IMR-90 (cell line): Measurements from ENCODE around the gene NPHP4. TPM values are rescaled to one million over a fixed set of nuclear protein-coding genes. Genes with fewer than 3 reads are reported as not detected.

Source experiments
- ATAC-seq: fragments of 200-7000 bp; cut with Tn5 transposase; 2 replicates; pipeline ENCODE4 v1.9.1; 2020; ENCODE audit warnings: low read depth, mild to moderate bottlenecking, moderate library complexity
- BruUV-seq: library from RNA; stranded (reverse); fragments of 400-500 nt; replicated peaks from 2 replicates; lab custom pipeline; 2021; lab: Mats Ljungman, UMichigan
- CTCF ChIA-PET: fragments of 300-600 bp; formaldehyde crosslinking; extraction: SDS; loops from one replicate; lab custom pipeline; 2021; ENCODE audit warnings: antibody characterized with exemption; lab: Yijun Ruan, JAX
- POLR2A ChIA-PET: fragments of 300-600 bp; sonication (Branson Sonifier 250); formaldehyde crosslinking; loops from one replicate; lab custom pipeline; 2022; ENCODE audit warnings: antibody characterized with exemption; ENCODE audit not compliant: unreplicated experiment; lab: Charles Lee
- DNase-seq: peaks from one replicate; pipeline ENCODE4 v3.0.0; 2013
- H2AFZ ChIP-seq: replicated peaks from 2 replicates; pipeline ENCODE3; 2013; ENCODE audit warnings: low read length, mild to moderate bottlenecking; ENCODE audit not compliant: poor library complexity
- H2AK5ac ChIP-seq: 2 replicates; pipeline ENCODE4 v1.6.1; 2013; ENCODE audit warnings: low read depth, low read length, inconsistent platforms
- H2AK9ac ChIP-seq: replicated peaks from 2 replicates; pipeline ENCODE3; 2013; ENCODE audit warnings: mild to moderate bottlenecking, low read depth, low read length, moderate library complexity; ENCODE audit not compliant: poor library complexity
- H2BK120ac ChIP-seq: 2 replicates; pipeline ENCODE4 v1.6.1; 2013; ENCODE audit warnings: low read depth, low read length, inconsistent platforms
- H2BK15ac ChIP-seq: 3 replicates; pipeline ENCODE4 v1.6.1; 2013; ENCODE audit warnings: low read depth, low read length, inconsistent platforms
- H2BK20ac ChIP-seq: 2 replicates; pipeline ENCODE4 v1.6.1; 2013; ENCODE audit warnings: low read depth, mild to moderate bottlenecking, inconsistent platforms, low read length, moderate library complexity
- H2BK5ac ChIP-seq: 2 replicates; pipeline ENCODE4 v1.6.1; 2013; ENCODE audit warnings: mild to moderate bottlenecking, low read depth, low read length, inconsistent platforms; ENCODE audit not compliant: poor library complexity, severe bottlenecking
- H3K14ac ChIP-seq: replicated peaks from 2 replicates; pipeline ENCODE4 v1.6.1; 2013; ENCODE audit warnings: low read depth, low read length, inconsistent platforms
- H3K18ac ChIP-seq: 2 replicates; pipeline ENCODE4 v1.6.1; 2013; ENCODE audit warnings: low read depth, low read length, control low read depth
- H3K23ac ChIP-seq: 2 replicates; pipeline ENCODE4 v1.6.1; 2013; ENCODE audit warnings: low read depth, low read length, inconsistent platforms
- H3K27ac ChIP-seq: 2 replicates; pipeline ENCODE4 v1.5.1; 2013; ENCODE audit warnings: mild to moderate bottlenecking, control low read depth, low read length; ENCODE audit not compliant: insufficient read depth
- H3K27me3 ChIP-seq: 2 replicates; pipeline ENCODE4 v1.6.1; 2013; ENCODE audit warnings: low read length; ENCODE audit not compliant: control insufficient read depth, insufficient read depth
- H3K36me3 ChIP-seq: 2 replicates; pipeline ENCODE4 v1.6.1; 2013; ENCODE audit warnings: low read length, mixed read lengths; ENCODE audit not compliant: control insufficient read depth, insufficient read depth
- H3K4ac ChIP-seq: 2 replicates; pipeline ENCODE4 v1.6.1; 2013; ENCODE audit warnings: low read depth, low read length, inconsistent platforms
- H3K4me1 ChIP-seq: 2 replicates; pipeline ENCODE4 v1.6.1; 2013; ENCODE audit warnings: low read length, mixed read lengths; ENCODE audit not compliant: control insufficient read depth, insufficient read depth
- H3K4me2 ChIP-seq: 2 replicates; pipeline ENCODE4 v1.6.1; 2013; ENCODE audit warnings: low read depth, mild to moderate bottlenecking, control low read depth, low read length, moderate library complexity
- H3K4me3 ChIP-seq: 2 replicates; pipeline ENCODE4 v1.5.1; 2013; ENCODE audit warnings: low read depth, mild to moderate bottlenecking, control low read depth, low read length, moderate library complexity; ENCODE audit not compliant: insufficient read depth
- H3K56ac ChIP-seq: 2 replicates; pipeline ENCODE4 v1.6.1; 2013; ENCODE audit warnings: low read length, inconsistent platforms; ENCODE audit not compliant: insufficient read depth; ENCODE audit errors: extremely low read depth
- H3K79me1 ChIP-seq, 2 experiments: 2 replicates each; pipeline ENCODE4 v1.6.1; 2013; ENCODE audit warnings: low read length in 2 of 2, inconsistent platforms in 1 of 2, low read depth in 1 of 2
- H3K9ac ChIP-seq: 2 replicates; pipeline ENCODE4 v1.6.1; 2013; ENCODE audit warnings: low read depth, low read length, control low read depth
- H3K9me1 ChIP-seq: 2 replicates; pipeline ENCODE4 v1.6.1; 2013; ENCODE audit warnings: low read length, inconsistent platforms; ENCODE audit not compliant: insufficient read depth
- H3K9me3 ChIP-seq: 2 replicates; pipeline ENCODE4 v1.6.1; 2013; ENCODE audit warnings: low read length; ENCODE audit not compliant: control insufficient read depth, insufficient read depth
- H4K20me1 ChIP-seq: 2 replicates; pipeline ENCODE4 v1.6.1; 2013; ENCODE audit warnings: low read length, inconsistent platforms; ENCODE audit not compliant: insufficient read depth
- H4K5ac ChIP-seq: 2 replicates; pipeline ENCODE4 v1.6.1; 2013; ENCODE audit warnings: mild to moderate bottlenecking, low read depth, low read length, control low read depth
- H4K8ac ChIP-seq, 2 experiments: 2 replicates each; pipeline ENCODE4 v1.6.1; 2013; ENCODE audit warnings: low read depth in 2 of 2, low read length in 2 of 2, control low read depth in 1 of 2, inconsistent platforms in 1 of 2
- H4K91ac ChIP-seq: 2 replicates; pipeline ENCODE4 v1.6.1; 2013; ENCODE audit warnings: low read depth, low read length, inconsistent platforms; ENCODE audit not compliant: insufficient read depth
- CEBPB ChIP-seq: IDR thresholded peaks from 2 replicates; pipeline ENCODE4 v1.6.1; 2012; ENCODE audit warnings: low read depth, low read length, improper control_type of control experiment
- NFE2L2 ChIP-seq: fragments of 150-350 bp; IDR thresholded peaks from 2 replicates; pipeline ENCODE4 v1.6.1; 2016; ENCODE audit warnings: low read depth, mild to moderate bottlenecking, low read length
- WGBS, 2 experiments: methylation state at CpG; one replicate each; pipeline versions ENCODE4 v1.1.5 to v1.1.7; 2013; ENCODE audit warnings: missing lambda C conversion rate in 2 of 2; ENCODE audit not compliant: insufficient read length in 1 of 2; ENCODE audit errors: extremely low coverage in 2 of 2; 5-methylcytosine and 5-hydroxymethylcytosine counted together
- dilution Hi-C: fragments of 300-500 bp; cut with HindIII; formaldehyde crosslinking; loops from one replicate; pipeline ENCODE4 v1.14.3; 2018; ENCODE audit warnings: low sequenced_read_pairs; ENCODE audit not compliant: unreplicated experiment
- in situ Hi-C: fragments of 300-500 bp; cut with MboI; formaldehyde crosslinking; loops from 3 replicates; pipeline ENCODE4 v1.14.3; 2019; ENCODE audit warnings: low sequenced_read_pairs, inconsistent platforms, mixed read lengths
- intact Hi-C: fragments of 100-400 bp; cut with micrococcal nuclease; formaldehyde crosslinking; loops from 2 replicates; pipeline ENCODE4 v1.10.0; 2022
- polyA plus RNA-seq, 3 experiments: library from polyadenylated mRNA; depleted of rRNA; stranded (reverse); fragments of >200 nt; gene quantifications; 2 replicates each; pipeline ENCODE4 v1.2.3, GENCODE V29; 2012; ENCODE audit warnings: low replicate concordance in 1 of 3
- total RNA-seq: library from RNA; depleted of rRNA; stranded (reverse); fragments of >200 nt; gene quantifications from 2 replicates; pipeline ENCODE4 v1.2.3, GENCODE V29; 2012

Gene NPHP4
- total and polyA plus RNA-seq, 2 of the 4 experiments (the other 2 are of a cell fraction), result 2.0 to 5.5 TPM

- dilution Hi-C loops, result no loop called here
- no peak for ATAC-seq
Measured at GRCh38 chr1:5955479-5955977, 36.7 kb downstream of the NPHP4 start.

More at GRCh38 chr1:5955479-5955977, 36.7 kb downstream of the NPHP4 start:
- Histone ChIP-seq H2AK5ac (no peak overlapping the region), H2BK5ac (no peak overlapping the region), H2BK15ac (no peak overlapping the region), H4K91ac (no peak overlapping the region), H3K9me3 (no peaks in the 10 kb centered on the region), H2AFZ (no peak overlapping the region), H3K36me3 (peaks cover 8% of the 10 kb centered on the region; the same call in 1 of the 2 replicates), H3K14ac (no peak overlapping the region), H3K4ac (no peak overlapping the region), H3K27me3 (no peaks in the 10 kb centered on the region), H4K5ac (no peak overlapping the region), H4K20me1 (no peaks in the 10 kb centered on the region), H3K56ac (no peak overlapping the region), H3K9me1 (no peaks in the 10 kb centered on the region), H3K23ac (no peak overlapping the region), H4K8ac (no peak overlapping the region), H2BK20ac (no peak overlapping the region), H3K18ac (no peak overlapping the region), H3K9ac (no peak overlapping the region), H3K79me1 (no peaks in the 10 kb centered on the region), H3K27ac (no peak overlapping the region), H3K4me3 (no peak overlapping the region), H3K4me1 (no peaks in the 10 kb centered on the region), H2AK9ac (no peak overlapping the region), H2BK120ac (no peak overlapping the region), H3K4me2 (no peak overlapping the region)
- TF ChIP-seq CEBPB (peak; percentile 41), NFE2L2 (no peak)
- WGBS, 2 experiments, result no CpG with 5 or more reads among the region's 10 CpGs
- in situ Hi-C loops, result loop anchor here (25.0 kb wide), 1 partner anchor 1293 kb away; the partner anchor contains the start of gene AJAP1
- intact Hi-C loops, result no loop called here
- POLR2A ChIA-PET, result no interaction called here
- CTCF ChIA-PET, result no interaction called here
- no TSS peak for BruUV-seq
- no peak for DNase-seq
